HG02759 (cell line): Measurements from ENCODE around the gene ACSS1.

Experiments used
- ATAC-seq: cut with Tn5 transposase; IDR thresholded peaks from one replicate; pipeline ENCODE4 v1.9.1; 2021; ENCODE audit warnings: mild to moderate bottlenecking, moderate library complexity; ENCODE audit not compliant: unreplicated experiment

Gene ACSS1

DNA sequence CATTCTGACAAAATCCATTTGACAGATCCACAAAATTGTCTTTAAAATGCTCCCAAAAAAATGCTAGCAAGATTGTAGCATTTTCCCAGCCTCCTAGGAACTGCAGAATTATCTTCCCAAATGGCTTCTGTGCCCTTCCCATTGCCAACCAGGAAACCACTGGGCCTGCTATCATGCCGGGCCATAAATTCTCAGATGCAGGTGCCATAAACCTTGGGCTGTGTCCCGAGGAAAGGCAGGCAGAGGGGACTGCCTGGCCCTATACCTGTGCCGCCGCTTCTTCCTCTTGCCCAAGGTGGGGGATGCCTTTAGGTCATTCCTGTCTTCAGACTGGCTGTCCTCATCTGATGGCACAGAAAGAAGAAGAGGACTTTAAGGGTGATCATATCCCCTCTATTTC lies 21.2 kb upstream of the ACSS1 start:
- ATAC-seq, result no peak

DNA sequence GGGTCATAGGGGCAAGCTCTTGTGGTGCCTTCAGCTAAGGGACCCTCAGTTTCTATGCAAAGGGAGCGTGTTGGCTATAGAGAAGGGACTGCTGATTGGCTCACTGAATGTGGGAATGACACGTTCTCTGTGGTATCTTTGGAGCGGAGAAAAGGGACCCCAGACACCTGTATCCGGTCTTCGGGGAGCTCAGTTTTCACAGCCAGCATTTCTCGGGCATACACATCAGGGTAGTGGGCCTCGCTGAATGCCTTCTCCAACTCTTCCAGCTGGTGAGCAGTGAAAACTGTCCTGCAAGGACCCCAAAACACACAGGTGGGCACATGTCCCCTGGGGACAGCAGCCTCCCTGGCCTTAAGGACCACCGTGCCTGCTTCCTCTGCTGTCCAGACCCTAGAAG lies 20.7 kb upstream of the ACSS1 start:
- ATAC-seq, result no peak

- ATAC-seq, result no peak
Measured at GRCh38 chr20:25077610-25078169, 19.8 kb upstream of the ACSS1 start.

DNA sequence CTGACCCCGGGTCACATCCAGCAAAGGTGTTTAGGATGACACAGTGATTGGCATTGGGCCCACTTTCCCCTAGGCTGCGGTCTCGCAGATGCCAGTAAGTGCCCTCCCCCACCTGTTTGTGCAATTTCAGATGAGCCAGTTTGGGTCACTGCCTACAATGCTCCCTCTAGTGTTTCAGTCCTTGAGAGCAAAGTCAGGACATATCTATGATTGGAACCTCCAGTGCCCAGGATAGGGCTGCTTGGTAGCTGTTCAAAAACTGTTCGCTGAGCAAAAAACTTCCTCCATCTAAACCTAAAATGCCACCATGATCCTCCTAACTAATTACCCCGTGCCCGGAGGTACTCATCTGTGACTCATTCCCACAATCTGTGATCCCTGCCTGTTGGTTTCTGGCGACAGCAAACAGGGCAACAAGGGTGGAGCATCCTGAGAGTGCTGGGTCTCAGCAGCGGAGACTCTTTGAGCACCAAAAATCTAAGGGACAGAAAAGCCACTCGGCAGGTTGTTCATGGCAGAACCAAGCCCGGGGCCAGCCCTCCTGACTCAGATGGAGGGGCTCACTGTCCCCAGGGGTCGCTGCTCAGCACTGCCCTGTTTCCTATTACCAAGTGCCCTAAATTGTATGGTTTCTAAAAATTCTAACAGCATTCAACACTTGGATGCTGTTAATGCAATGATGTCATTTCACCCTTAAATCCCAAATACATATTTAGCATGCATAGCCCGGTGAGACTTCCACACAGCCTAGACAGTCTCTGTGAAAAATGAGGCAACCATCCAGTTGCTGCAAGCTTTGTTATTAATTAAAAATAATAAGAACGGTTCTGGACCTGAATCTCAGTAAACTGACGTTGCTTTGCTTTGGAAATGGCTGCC lies 19.0 kb upstream of the ACSS1 start:
- no peak for ATAC-seq

- ATAC-seq, result no peak
Measured at GRCh38 chr20:25076201-25076600, 18.3 kb upstream of the ACSS1 start.

DNA sequence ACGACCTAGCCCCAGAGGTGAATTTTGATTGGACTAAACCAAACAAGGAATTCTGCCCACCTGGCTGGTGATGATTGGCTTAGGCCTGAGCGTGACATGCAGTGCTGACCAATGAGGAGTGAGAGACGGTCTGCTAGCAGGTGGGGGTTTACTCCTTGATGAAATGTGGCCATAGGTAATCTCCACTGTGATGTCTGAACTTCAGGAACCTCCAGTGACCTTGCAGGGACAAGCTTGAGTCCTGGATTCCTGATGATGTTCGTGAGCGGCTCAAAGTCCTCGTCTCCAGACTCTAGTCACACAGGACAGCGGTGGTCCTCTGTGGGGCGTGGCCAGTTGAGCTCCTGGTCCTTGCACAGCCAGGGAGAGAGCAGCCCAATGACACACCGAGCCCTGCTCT lies 15.6 kb upstream of the ACSS1 start:
- no peak for ATAC-seq

- ATAC-seq, result no peak
Measured at GRCh38 chr20:25072226-25072811, 14.4 kb upstream of the ACSS1 start.

GRCh38 chr20:25071734-25072133 lies 13.8 kb upstream of the ACSS1 start:
- no peak for ATAC-seq

DNA sequence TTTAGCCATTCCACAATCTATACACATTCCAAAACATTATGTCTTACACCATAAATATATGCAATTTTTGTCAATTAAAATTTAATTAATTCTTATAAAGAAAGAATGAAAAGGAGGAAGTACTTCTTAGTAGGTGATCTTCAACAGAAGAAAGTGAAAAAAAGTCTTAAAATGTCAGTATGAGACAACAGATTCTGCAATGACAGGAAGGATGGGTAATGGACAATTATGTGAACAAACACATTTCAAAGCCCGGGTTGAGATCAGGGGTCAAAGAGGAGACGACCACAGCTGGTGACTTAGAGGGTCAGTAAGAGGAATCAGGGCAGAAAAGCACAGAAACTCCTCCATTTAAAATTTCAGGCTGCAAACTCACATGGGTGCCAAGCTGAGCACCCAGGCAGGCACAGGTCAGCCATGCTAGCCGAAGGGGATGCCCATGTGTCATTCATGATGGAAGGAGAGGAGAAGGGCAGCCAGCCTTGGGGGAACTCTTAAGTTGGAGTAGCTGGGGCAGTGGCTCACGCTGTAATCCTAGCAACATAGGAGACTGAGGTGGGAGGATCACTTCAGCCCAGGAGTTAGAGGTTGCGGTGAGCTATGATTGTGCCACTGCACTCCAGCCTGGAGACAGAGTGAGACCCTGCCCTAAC lies 13.0 kb upstream of the ACSS1 start:
- no peak for ATAC-seq

GRCh38 chr20:25067102-25067987 lies 9.4 kb upstream of the ACSS1 start:
- ATAC-seq, result no peak

- ATAC-seq, result no peak
Measured at GRCh38 chr20:25066386-25066785, 8.4 kb upstream of the ACSS1 start.

GRCh38 chr20:25065625-25066338 lies 7.8 kb upstream of the ACSS1 start:
- ATAC-seq, result peak; percentile 73

GRCh38 chr20:25065072-25065624 lies 7.2 kb upstream of the ACSS1 start:
- ATAC-seq, result no peak

DNA sequence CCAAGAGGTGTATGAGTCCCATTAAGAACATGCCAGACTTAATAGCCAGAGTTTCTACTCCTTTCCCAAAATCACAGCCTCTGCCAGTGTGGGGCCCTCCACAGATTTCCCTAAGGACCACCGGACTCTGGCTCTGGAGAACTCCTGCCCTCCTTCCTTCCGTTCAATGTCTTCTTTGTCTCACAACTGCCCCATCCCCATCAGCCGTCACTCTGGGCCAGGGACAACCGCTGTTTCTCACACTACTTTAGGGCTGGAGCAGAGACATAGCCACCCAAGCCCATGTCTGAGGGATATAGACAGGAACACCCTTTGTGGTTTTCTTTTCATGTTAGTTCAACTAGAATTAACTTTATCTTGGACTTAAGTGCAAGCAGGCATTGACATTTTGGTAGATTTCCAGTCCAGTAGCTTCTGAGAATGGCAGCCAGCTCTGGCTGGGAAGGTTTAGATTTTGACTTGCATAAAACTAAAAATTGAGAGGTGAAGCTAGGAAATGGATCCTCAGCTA lies 6.7 kb upstream of the ACSS1 start:
- no peak for ATAC-seq

DNA sequence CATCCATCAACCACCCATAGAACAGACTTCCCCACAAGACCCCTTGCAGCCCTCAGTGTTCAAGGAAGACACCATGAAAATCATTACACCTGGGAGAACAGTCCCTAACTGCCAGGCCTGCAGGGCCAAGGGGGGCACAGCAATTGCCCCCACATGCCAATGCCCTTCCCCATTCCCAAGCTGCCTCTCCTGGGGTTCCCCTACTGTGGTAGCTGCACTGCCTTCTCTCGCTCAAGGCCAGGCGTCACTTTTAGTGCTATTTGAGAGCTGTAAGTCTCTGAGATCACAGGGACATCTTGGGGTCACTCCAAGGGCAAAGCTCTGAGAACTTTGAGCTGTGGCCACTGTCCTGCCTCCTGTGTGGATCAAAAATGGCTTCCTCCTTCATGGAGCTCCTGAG lies 6.0 kb upstream of the ACSS1 start:
- no peak for ATAC-seq

DNA sequence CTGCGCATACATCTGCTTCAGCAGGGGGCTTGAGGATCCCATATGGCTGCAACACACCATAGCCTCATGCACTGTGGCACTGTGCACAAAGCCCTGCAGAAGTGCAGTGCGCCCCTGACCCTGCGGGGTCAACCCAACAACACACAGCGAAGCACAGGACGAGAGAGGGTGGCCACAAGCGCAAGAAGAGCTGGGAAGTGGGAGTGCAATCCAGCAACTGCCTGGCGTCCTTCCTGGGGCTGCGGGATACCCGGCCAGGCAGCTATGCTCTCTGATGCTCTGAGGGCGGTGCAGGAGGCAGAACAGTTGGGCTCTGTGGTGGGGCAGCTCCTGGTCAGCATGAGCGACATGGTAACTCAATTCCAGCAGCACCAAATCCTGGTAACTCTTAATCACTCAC lies 5.6 kb upstream of the ACSS1 start:
- ATAC-seq, result no peak

DNA sequence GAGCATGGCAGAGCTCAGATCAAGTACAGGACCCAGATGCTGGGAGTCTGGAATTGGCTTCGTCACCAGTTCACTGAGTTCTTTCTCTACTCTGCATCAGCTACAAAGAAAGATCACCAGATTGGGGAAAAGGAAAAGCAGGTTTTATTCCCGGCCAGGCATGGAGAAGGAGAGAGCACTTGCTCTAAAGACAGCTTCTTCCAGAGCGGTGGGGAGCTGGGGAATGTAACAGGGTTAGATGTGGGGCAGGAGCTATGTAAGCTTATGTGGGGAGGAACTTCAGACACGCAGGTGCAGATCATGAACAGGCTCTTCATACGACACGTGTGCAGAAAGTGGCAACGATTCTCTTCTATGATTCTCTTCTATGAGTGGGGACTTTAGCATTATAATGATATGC lies 4.9 kb upstream of the ACSS1 start:
- no peak for ATAC-seq

DNA sequence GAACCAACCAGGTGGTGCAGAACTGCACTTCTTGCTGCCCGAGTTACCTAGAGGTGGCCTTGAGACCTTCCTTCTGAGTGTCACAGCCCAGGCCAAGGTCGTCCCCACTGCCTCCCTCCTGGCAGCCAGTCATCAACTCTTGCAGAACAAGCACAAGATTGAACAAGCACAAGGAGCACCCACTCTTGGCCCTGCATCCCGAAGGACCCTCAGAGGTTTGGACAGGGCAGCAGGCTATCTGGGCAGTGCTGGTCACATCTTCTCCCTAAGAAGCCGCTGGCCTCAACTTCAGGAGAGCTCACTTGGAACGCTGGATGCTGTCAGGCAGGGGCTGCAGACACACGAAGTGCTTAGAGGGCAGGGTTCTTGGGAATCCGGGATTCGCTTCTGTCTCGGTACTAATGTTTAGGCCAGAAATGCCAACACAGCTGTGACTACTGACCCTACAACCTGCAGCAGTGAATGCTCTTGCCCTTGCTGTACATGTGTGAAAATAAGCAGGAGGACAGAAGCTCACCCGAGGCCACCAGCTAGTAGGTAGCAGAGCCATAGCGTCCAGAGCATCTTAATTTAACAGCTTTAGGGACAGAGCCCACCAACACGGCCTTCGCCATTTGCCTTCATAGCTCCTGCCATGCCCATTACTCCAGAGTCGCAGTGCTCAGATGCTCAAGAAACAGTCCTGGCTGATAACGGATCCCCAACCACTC lies 4.0 kb upstream of the ACSS1 start:
- no peak for ATAC-seq
